Keratinocyte (primary cell): ENCODE measurements around the gene BFSP1. TPM values are rescaled to one million over a fixed set of nuclear protein-coding genes. Genes with fewer than 3 reads are reported as not detected.

Experiments used
- DNase-seq: peaks from one replicate; pipeline ENCODE4 v3.0.0-alpha.2; 2011; ENCODE audit warnings: low read depth, missing footprints, low spot score
- FAIRE-seq: peaks from 2 replicates; lab custom pipeline; 2011; peaks lifted over from hg19 to GRCh38; lab: Jason Lieb, UNC
- H2AFZ ChIP-seq: 2 replicates; pipeline ENCODE4 v1.6.0; 2012; ENCODE audit warnings: low read length, control low read depth, inconsistent platforms; ENCODE audit not compliant: control insufficient read depth
- H3K27ac ChIP-seq: 2 replicates; pipeline ENCODE4 v1.5.1; 2011; ENCODE audit warnings: low read length; ENCODE audit not compliant: control insufficient read depth, insufficient read depth
- H3K27me3 ChIP-seq: 3 replicates; pipeline ENCODE4 v1.6.0; 2011; ENCODE audit warnings: low read length; ENCODE audit not compliant: control insufficient read depth, insufficient read depth; ENCODE audit errors: extremely low read depth
- H3K36me3 ChIP-seq, 2 experiments: 2 replicates in 1 of 2; 3 replicates in 1 of 2; pipeline ENCODE4 v1.5.1; 2011; ENCODE audit warnings: low read length in 2 of 2, mild to moderate bottlenecking in 1 of 2; ENCODE audit not compliant: control insufficient read depth in 2 of 2, insufficient read depth in 2 of 2; ENCODE audit errors: extremely low read depth in 1 of 2
- H3K4me1 ChIP-seq: 3 replicates; pipeline ENCODE4 v1.5.1; 2011; ENCODE audit warnings: low read length; ENCODE audit not compliant: control insufficient read depth, insufficient read depth; ENCODE audit errors: extremely low read depth
- H3K4me2 ChIP-seq: 3 replicates; pipeline ENCODE4 v1.6.0; 2011; ENCODE audit warnings: low read depth, low read length; ENCODE audit not compliant: control insufficient read depth, insufficient read depth; ENCODE audit errors: extremely low read depth
- H3K4me3 ChIP-seq, 3 experiments: fragments of 200-600 bp in 1 of 3; sonication (generic) in 1 of 3; 2 replicates in 2 of 3; 3 replicates in 1 of 3; pipeline ENCODE4 v1.5.1; 2011 to 2016; ENCODE audit warnings: low read length in 3 of 3, mild to moderate bottlenecking in 3 of 3, control low read depth in 2 of 3, inconsistent platforms in 1 of 3, low read depth in 1 of 3, mixed read lengths in 1 of 3, mixed run types in 1 of 3, moderate library complexity in 1 of 3; ENCODE audit not compliant: control insufficient read depth in 2 of 3, insufficient read depth in 2 of 3; ENCODE audit errors: extremely low read depth in 1 of 3
- H3K79me2 ChIP-seq: 2 replicates; pipeline ENCODE4 v1.6.0; 2012; ENCODE audit warnings: low read length; ENCODE audit not compliant: control insufficient read depth, insufficient read depth
- H3K9ac ChIP-seq: 3 replicates; pipeline ENCODE4 v1.6.0; 2011; ENCODE audit warnings: low read length; ENCODE audit not compliant: control insufficient read depth, insufficient read depth; ENCODE audit errors: extremely low read depth
- H3K9me1 ChIP-seq: 3 replicates; pipeline ENCODE4 v1.6.0; 2011; ENCODE audit warnings: low read length; ENCODE audit not compliant: control insufficient read depth, insufficient read depth; ENCODE audit errors: extremely low read depth
- H3K9me3 ChIP-seq: 2 replicates; pipeline ENCODE4 v1.5.1; 2012; ENCODE audit warnings: low read depth, low read length; ENCODE audit not compliant: control insufficient read depth
- H4K20me1 ChIP-seq: 3 replicates; pipeline ENCODE4 v1.6.0; 2011; ENCODE audit warnings: low read length; ENCODE audit not compliant: control insufficient read depth, insufficient read depth; ENCODE audit errors: extremely low read depth
- CTCF ChIP-seq, 3 experiments: IDR thresholded peaks in 1 of 3; conservative IDR thresholded peaks in 1 of 3; optimal IDR thresholded peaks in 1 of 3; 2 replicates in 2 of 3; 3 replicates in 1 of 3; pipeline versions ENCODE3 to v1.5.1; 2011; ENCODE audit warnings: low read length in 3 of 3, mild to moderate bottlenecking in 3 of 3, moderate library complexity in 2 of 3, control low read depth in 1 of 3, inconsistent platforms in 1 of 3; ENCODE audit not compliant: insufficient read depth in 2 of 3; ENCODE audit errors: extremely low read depth in 1 of 3
- EZH2 ChIP-seq: IDR thresholded peaks from one replicate; pipeline ENCODE4 v1.6.1; 2012; ENCODE audit warnings: inconsistent platforms, mild to moderate bottlenecking, low read length, moderate library complexity
- dilution Hi-C: fragments of 300-500 bp; cut with MboI; formaldehyde crosslinking; loops from one replicate; pipeline ENCODE4 v1.7.0; 2020; ENCODE audit warnings: low sequenced_read_pairs; ENCODE audit not compliant: extremely low pct_ligation_motif_present
- polyA plus RNA-seq, 5 experiments: library from polyadenylated mRNA; depleted of rRNA in 3 of 5; stranded (reverse) in 3 of 5; stranded (forward) in 1 of 5; unstranded in 1 of 5; fragments of >200 nt; gene quantifications; 1 replicate in 1 of 5; 2 replicates in 3 of 5; 3 replicates in 1 of 5; pipeline versions ENCODE4 v1.2.1 to v1.2.3, GENCODE V29; 2011 to 2012; ENCODE audit warnings: missing spikeins in 2 of 5, low read depth in 1 of 5, low replicate concordance in 1 of 5

The BFSP1 gene
- polyA plus RNA-seq, 1 donor (not counting 4 experiments of a cell fraction or from before 2014, with no cell fraction given): 2.2 TPM

DNA sequence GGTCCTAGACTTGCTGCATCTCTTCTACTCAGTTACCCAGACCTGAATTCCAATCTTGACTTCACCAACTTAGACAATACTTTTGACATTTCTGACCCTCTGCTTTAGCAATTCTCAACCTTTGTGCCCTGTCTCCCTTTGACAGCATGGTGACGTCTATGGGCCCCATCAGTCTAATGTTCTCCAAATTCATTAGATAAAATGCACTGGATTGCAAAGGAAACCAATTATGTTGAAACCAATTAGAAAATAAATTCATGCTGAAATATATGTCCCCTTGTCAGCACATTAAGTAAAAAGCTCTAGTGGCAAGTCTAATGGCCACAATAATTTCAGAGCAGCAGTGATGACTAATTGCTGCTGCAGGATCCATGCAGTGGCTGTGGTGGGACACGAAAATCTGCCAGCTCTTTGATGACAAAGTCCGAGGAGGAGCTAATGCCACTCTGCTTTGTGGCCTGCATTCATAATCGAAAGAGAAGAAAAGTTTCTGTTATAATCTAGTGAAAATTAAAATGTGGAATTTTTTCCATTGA lies 64.0 kb downstream of the BFSP1 start:
- H3K4me1 ChIP-seq: no peaks in the 10 kb centered on the region
- H3K4me3 ChIP-seq: no peak overlapping the region
- H3K27me3 ChIP-seq: no peaks in the 10 kb centered on the region
- FAIRE-seq (no peak), DNase-seq (no peak)
- no peak for TF ChIP-seq EZH2
- no peak for TF ChIP-seq CTCF (optimal IDR thresholded peaks at IDR 0.05 in 1 of 3, IDR thresholded peaks at IDR 0.05 in 1 of 3, conservative IDR thresholded peaks at IDR 0.05 in 1 of 3; ENCODE audit: extremely low read depth in 1 of 3, insufficient read depth in 2 of 3, low read length in 3 of 3)
- dilution Hi-C loops: no loop called here
- H3K9me1 ChIP-seq: no peaks in the 10 kb centered on the region
- H3K36me3 ChIP-seq: no peaks in the 10 kb centered on the region
- H3K79me2 ChIP-seq: no peaks in the 10 kb centered on the region
- H3K4me2 ChIP-seq: no peak overlapping the region
- H3K27ac ChIP-seq: no peak overlapping the region
- no peaks in the 10 kb centered on the region for H3K9me3 ChIP-seq
- H3K9ac ChIP-seq: no peak overlapping the region
- no peak overlapping the region for H2AFZ ChIP-seq
- H4K20me1 ChIP-seq: no peaks in the 10 kb centered on the region

GRCh38 chr20:17466641-17467040 lies 64.5 kb downstream of the BFSP1 start:
- H3K27ac ChIP-seq: no peak overlapping the region
- no peak overlapping the region for H3K9ac ChIP-seq
- H3K4me3 ChIP-seq: no peak overlapping the region
- FAIRE-seq (no peak), DNase-seq (no peak)
- dilution Hi-C loops: no loop called here
- H3K36me3 ChIP-seq: no peaks in the 10 kb centered on the region
- no peaks in the 10 kb centered on the region for H3K27me3 ChIP-seq
- no peaks in the 10 kb centered on the region for H3K4me1 ChIP-seq
- no peaks in the 10 kb centered on the region for H3K9me1 ChIP-seq
- TF ChIP-seq EZH2: no peak
- H2AFZ ChIP-seq: no peak overlapping the region
- H3K4me2 ChIP-seq: no peak overlapping the region
- no peaks in the 10 kb centered on the region for H3K79me2 ChIP-seq
- no peaks in the 10 kb centered on the region for H3K9me3 ChIP-seq
- H4K20me1 ChIP-seq: no peaks in the 10 kb centered on the region

- no peaks in the 10 kb centered on the region for H3K27me3 ChIP-seq
- H3K27ac ChIP-seq: no peak overlapping the region
- no peaks in the 10 kb centered on the region for H3K9me1 ChIP-seq
- DNase-seq (no peak), FAIRE-seq (no peak)
- H3K36me3 ChIP-seq: no peaks in the 10 kb centered on the region
- no peak overlapping the region for H3K4me2 ChIP-seq
- dilution Hi-C loops: no loop called here
- TF ChIP-seq EZH2 (no peak), CTCF (optimal IDR thresholded peaks at IDR 0.05 in 1 of 3, IDR thresholded peaks at IDR 0.05 in 1 of 3, conservative IDR thresholded peaks at IDR 0.05 in 1 of 3; ENCODE audit: extremely low read depth in 1 of 3, insufficient read depth in 2 of 3, low read length in 3 of 3) (no peak)
- no peak overlapping the region for H2AFZ ChIP-seq
- H3K4me1 ChIP-seq: no peaks in the 10 kb centered on the region
- no peak overlapping the region for H3K4me3 ChIP-seq
- no peak overlapping the region for H3K9ac ChIP-seq
- no peaks in the 10 kb centered on the region for H3K79me2 ChIP-seq
- no peaks in the 10 kb centered on the region for H4K20me1 ChIP-seq
- no peaks in the 10 kb centered on the region for H3K9me3 ChIP-seq
These were observed 65.9 kb downstream of the BFSP1 start for GRCh38 chr20:17465236-17465635.
